C4-2B (cell line): ENCODE data around the gene TARBP2.

Source experiments
- CTCF ChIP-seq: fragments of 450-650 bp; conservative IDR thresholded peaks from 2 replicates; pipeline ENCODE4 v1.5.1; 2017; ENCODE audit warnings: mild to moderate bottlenecking
- ZFX ChIP-seq: fragments of 450-650 bp; IDR thresholded peaks from 2 replicates; pipeline ENCODE4 v1.6.1; 2017

GRCh38 chr12:53453953-53454640, 47.0 kb upstream of the TARBP2 start:
- TF ChIP-seq CTCF: no peak
- TF ChIP-seq ZFX: no peak
